ENCODE data around the gene RABEP2.
"Not testable (repeated sequence)": the region's sequence is repeated elsewhere in the genome, so short reads cannot be mapped to it uniquely, and the experiment has no call there.

Gene RABEP2

DNA sequence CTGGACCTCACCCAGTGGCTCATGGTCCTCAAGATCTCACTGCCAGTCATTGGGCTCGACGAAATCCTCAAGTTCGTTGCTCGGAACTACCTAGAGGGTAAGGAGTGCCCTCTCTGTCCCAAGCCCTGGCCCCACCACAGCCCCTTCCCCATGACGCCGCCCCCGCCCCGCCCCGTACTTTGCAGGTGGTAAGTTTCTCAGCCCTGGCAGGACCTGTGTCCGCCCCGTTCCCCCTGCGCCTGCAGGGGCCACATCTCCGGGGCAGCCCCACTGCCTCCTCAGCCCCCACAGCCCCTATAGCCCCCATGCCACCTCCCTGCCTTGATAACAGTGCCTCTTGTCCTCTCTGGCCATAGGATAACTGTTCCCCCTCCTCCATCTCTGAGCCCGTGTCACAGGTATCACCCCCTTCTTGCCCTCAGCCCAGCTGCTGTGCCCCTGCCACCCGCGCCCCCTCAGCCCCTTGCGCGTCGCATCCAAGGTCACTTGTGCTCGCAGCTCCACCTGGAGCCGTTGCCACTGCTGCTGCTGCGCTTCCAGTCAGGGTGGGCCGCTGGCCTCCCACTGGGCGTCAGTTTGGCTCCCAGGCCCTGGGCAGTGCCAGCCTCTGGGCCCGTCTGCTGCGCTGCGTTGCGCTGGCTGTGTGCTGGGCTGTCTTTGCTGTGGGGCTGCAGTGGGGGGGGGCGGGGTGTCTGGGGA lies 21.5 kb downstream of the RABEP2 start:
- DNase-seq (ENCODE audit: low read depth): no peak

DNA sequence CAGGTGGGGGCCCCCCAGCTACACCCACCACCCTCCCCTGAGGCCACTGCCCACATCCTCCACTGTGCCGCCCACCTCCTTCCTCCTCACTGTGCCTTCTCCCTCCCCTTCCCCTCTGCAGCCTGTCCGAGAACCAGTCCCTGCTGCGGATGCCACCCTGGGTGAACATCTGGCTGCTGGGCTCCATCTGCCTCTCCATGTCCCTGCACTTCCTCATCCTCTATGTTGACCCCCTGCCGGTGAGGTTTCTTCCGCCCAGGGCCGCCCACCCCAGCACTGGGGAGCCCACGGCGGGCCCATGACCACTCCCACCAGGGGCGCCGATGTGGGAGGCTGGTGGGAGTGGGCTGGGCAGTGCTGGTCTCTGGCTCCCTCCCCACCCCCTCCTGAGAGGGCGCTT lies 22.1 kb downstream of the RABEP2 start:
- no peak for DNase-seq (ENCODE audit: low read depth)

DNA sequence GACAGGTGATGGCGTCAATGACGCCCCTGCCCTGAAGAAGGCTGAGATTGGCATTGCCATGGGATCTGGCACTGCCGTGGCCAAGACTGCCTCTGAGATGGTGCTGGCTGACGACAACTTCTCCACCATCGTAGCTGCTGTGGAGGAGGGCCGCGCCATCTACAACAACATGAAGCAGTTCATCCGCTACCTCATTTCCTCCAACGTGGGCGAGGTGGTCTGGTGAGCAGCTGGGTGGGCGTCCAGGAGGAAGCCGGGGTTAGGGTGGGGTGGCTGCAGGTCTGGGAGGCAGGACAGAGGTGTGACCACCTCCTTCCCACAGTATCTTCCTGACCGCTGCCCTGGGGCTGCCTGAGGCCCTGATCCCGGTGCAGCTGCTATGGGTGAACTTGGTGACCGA lies 23.2 kb downstream of the RABEP2 start:
- no peak for DNase-seq (ENCODE audit: low read depth)

DNA sequence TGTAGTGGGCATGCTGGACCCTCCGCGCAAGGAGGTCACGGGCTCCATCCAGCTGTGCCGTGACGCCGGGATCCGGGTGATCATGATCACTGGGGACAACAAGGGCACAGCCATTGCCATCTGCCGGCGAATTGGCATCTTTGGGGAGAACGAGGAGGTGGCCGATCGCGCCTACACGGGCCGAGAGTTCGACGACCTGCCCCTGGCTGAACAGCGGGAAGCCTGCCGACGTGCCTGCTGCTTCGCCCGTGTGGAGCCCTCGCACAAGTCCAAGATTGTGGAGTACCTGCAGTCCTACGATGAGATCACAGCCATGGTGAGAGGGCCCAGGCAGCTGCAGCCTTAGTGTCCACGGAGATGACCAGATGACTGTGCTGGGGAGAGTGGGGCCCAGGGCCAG lies 24.4 kb downstream of the RABEP2 start:
- DNase-seq (ENCODE audit: low read depth): no peak

DNA sequence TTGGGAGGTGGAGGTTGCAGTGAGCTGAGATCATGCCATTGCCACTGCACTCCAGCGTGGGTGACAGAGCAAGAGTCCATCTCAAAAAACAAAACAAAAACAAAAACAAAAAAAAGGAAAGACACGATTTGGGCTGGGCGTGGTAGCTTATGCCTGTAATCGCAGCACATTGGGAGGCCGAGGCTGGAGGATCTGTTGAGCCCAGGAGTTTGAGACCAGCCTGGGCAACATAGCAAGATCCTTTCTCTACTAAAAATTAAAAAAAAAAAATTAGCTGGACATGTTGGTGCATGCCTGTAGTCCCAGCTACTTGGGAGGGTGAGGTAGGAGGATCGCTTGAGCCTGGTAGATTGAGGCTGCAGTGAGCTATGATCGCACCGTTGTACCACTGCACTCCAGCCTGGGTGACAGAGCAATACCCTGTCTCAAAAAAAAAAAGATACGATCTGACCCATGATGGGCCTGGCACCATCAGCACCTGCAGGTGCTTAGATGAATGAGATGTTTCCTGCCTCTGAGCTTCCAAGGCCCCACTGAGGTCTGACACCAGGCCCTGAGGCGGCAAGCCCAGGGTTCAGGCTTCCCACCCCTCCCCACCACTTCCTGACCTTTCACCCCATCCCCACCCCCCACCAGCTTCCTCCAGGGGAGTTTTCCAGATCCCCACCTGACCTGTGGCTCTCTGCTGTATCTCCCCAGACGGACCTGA lies 25.0 kb downstream of the RABEP2 start:
- DNase-seq (ENCODE audit: low read depth): no peak

DNA sequence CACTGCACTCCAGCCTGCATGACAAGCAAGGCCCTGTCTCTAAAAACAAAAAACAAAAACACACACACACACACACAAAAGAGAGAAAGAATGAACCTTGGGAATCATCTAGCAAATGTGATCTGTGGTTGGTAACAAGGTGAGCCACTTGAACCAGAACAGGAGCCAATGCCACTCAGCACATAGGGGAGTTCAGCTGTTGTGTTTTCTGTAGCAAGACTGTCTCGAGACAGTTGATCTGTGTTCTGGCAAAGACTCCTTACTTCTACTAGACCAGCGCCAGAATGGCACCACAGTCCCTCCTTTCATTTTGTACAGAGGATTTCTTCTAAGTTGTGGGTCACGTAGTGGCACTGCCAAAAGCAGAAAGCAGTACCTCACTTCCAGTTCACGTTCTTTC lies 26.1 kb downstream of the RABEP2 start:
- no peak for DNase-seq (ENCODE audit: low read depth)

DNA sequence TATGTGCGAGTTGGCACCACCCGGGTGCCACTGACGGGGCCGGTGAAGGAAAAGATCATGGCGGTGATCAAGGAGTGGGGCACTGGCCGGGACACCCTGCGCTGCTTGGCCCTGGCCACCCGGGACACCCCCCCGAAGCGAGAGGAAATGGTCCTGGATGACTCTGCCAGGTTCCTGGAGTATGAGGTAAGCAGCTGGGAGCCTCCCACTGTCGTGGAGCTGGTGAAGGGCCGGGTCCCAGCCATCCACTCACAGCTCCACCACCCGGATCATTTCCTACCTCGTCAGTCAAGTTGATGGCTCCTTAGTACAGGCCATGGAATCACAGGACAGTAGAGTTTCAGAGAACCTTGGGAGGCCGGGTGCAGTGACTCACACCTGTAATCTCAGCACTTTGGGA lies 26.8 kb downstream of the RABEP2 start:
- no peak for DNase-seq (ENCODE audit: low read depth)

DNA sequence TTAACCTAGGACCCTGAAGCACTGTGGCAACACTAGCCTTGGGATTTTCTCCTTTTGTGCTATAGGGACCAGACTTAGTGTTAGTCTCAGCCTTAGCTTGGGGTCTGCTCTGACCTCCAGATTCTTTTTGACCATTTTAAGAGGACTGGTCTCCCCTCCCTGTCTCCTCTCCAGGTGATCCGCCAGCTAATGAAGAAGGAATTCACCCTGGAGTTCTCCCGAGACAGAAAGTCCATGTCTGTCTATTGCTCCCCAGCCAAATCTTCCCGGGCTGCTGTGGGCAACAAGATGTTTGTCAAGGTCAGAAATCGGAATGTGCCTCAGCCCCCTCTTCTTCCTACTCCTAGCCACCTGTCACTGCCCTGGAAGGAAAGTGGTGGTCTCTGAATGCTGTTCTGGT lies 27.2 kb downstream of the RABEP2 start:
- no peak for DNase-seq (ENCODE audit: low read depth)

DNA sequence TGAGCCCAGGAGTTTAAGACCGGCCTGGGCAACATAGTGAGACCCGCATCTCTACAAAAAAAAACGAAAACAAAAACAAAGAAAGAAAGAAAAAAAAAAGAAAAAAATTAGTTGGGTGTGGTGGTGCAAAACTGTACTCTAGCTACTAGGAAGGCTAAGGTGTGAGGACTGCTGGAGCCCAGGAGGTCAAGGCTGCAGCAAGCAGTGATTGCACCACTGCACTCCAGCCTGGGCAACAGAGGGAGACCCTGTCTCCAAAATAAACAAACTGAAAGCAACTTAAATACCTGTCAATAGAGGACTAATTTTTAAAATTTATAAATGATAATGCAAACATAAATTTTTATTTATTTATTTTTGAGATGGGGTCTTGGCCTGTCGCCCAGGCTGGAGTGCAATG lies 29.4 kb downstream of the RABEP2 start:
- DNase-seq (ENCODE audit: low read depth): no peak

DNA sequence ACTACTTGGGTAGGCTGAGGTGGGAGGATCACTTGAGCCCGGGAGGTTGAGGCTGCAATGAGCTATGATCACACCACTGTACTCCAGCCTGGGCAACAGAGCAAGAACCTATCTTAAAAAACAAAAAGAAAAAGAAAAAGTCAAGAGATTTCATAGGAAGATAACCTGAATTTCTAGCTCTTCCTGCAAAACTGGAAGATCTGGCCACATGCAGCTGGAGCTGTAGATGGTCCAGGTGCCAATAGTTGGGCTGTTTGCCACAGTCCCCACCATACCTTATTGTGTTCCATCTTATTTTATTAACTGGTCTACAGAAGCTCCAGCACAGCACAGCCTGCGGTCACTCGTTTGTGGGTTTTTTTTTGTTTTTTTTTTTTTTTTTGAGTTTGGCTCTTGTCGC lies 31.7 kb downstream of the RABEP2 start:
- DNase-seq (ENCODE audit: low read depth): no peak

DNA sequence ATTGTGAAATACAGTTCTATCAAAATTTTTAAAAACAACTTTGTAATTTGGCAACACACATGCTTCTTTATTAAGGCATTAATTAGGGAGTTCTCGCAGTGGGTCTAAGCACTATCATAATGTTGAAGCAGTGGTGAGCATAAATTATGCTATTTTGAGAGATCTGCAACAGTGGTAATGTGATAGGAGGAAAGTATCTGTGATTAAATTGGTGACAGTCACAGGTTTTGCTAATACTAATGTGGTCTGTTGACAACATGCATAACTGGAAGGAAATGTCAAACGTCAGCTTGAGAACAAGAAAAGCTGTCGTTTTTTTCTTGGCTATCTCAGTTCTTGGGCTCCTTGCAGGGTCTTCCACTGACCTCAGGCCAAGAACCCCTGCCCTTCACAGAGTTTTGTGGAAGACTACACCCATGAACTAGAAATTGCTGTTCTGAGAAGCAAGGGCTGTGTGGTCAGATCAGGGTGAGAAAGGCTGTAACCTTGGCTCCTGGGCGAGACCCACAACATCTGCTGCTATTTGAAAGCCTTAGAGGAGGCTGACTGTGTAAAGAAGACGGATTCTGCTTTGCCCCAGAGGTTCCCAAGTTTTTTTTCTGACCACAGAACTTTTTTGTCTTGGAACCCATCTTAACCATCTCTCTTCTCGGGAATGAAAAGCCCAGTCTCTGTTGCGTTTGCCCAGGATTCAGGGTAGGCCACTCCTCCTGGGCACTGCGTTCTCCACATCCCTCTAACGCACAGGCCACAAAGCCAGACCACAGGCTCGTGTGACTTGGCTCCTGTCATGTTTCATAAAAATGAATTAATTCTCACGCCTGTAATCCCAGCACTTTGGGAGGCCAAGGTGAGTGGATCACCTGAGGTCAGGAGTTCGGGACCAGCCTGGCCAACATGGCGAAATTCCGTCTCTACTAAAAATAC lies 32.8 kb downstream of the RABEP2 start:
- no peak for DNase-seq (ENCODE audit: low read depth)

DNA sequence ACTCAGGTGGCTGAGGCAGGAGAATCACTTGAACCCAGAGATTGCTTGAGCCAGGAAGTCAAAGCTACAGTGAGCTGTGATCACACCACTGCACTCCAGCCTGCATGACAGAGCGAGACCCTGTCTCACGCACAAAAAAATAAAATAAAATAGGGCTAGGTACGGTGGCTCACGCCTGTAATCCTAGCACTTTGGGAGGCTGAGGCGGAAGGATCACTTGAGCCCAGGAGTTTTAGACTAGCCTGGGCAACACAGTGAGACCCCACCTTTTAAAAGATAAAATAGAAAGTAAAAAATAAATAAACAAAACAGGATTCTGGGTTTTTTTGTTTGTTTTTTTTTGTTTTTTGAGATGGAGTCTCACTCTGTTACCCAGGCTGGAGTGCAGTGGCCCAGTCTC lies 34.7 kb downstream of the RABEP2 start:
- not testable (repeated sequence) for DNase-seq (ENCODE audit: low read depth)

DNA sequence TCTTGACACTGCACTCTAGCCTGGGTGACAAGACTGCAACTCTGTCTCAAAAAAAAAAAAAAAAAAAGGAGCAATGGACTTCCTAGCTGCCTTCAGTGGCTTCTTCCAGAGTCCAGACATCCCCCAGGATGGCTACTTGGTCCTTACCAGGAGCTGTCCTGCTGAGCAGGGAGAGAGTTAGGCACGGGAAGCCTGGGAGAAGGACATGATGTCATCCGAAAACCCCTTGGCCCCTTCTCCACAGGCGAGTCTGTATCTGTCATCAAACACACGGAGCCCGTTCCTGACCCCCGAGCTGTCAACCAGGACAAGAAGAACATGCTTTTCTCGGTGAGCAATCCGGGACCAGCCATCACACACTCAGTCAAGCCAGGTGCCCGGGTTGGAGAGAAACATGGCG lies 38.1 kb downstream of the RABEP2 start:
- DNase-seq (ENCODE audit: low read depth): no peak

DNA sequence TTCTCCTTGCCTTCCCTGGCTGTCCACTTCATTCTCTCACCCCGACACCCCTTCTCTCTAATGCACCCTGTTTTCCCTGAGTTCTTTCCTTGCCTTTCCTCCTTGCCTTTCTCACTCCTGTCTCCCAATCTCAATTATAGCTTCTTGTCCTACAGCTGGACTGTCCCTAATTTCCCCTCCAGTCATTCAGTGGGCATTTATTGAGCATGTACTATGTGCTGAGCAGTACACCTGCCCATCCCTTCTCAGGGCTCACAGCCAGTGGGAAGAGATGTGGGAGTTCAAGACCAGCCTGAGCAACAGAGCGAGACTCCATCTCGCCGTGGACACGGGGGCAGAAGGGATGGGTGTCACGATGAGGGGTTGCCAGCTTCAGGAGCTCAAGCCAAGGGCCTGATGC lies 41.0 kb downstream of the RABEP2 start:
- no peak for DNase-seq (ENCODE audit: low read depth)

DNA sequence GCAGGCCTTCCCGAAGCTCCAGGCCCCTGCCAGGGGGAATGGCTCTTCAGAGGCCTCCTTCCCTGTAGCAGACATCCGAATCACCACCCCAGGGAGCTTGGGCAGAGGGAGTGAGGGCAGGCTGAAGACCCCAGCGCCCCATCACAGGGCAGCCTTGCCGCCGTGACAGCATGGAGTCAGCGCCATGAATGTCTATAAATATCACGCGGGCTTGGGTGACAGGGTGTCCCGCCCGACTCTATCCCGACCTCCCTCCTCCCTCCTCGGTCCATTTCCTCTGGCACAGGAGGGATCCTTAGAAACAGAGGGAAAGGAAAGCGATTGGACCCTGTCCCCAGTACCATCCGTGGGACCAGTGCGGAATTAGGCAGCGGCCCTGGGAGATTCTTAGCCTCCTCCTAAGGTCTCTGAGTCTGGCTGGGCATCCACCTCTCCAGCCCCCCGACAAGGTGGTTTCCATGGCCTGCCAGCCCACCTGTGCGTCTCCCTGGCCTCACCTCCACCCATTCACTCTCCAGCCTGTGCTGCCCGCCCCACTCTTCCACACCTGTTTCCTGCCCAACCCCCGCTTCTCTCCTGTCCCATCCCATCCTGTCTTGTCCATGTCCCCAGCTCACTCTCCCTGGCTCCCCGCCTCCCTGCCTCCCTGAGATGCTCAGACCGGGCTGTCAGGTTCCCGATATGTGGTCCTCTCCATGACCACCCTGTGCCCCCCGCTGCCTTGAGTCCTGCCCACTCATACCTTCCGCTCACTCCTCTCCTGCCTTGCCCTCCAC lies 41.6 kb downstream of the RABEP2 start:
- no peak for DNase-seq (ENCODE audit: low read depth)

DNA sequence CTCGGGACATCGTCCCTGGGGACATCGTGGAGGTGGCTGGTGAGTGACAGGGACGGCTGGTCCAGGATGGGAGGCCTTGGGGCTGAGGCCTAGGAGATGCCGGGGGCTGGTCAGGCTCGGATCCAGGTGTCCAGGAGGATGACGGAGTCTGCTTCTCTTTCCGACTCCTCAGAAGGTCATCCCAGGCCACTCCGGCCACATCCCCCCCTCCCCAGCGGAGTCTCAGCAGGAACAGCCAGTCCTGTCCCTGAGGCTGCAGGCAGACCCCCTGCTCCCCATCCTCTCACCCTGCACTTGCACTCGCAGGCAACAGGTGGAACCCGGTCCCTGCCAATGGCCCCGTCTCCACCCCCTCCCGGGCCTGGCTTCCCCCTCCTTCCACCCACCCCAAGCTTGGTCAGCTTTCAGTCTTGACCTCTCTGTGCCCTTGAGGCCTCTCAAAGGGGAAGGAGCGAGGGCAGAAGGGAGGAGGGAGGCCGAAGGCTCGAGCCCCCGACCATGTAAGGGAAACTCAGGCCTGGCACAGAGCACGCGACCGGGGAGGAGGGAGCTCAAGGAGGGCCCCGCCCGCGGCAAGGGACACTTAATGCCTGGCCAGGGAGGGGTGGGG lies 42.4 kb downstream of the RABEP2 start:
- no peak for DNase-seq (ENCODE audit: low read depth)

DNA sequence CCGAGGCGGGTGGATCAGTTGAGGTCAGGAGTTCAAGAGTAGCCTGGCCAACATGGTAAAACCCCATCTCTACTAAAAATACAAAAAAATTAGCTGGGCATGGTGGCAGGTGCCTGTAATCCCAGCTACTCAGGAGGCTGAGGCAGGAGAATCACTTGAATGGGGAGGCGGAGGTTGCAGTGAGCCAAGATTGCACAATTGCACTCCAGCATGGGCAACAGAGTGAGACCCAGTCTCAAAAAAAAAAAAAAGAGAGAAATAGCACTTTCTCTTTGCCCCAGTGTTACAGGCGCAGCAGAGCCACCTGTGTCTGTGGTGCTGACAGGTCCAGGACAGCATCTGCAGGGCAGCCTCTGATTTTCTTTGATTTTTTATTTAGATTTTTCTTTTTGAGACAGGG lies 43.5 kb downstream of the RABEP2 start:
- DNase-seq (ENCODE audit: low read depth): not testable (repeated sequence)

DNA sequence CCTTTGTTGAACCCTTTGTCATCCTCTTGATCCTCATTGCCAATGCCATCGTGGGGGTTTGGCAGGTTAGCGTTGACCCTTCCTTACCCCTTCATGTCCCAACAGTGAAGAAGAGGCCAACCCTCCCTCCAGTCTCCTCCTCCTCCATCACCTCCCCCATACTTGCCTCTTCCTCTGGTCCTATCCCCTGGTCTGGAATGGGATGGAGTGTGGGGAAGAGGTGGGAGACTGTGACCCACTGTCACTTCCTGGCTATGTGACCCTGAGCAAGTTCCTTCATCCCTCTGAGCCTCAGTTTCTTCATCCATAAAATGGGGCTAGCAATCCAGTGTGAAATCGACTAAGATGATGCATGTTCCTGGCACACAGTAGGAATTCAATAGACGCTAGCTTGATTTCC lies 44.1 kb downstream of the RABEP2 start:
- DNase-seq (ENCODE audit: low read depth): no peak

DNA sequence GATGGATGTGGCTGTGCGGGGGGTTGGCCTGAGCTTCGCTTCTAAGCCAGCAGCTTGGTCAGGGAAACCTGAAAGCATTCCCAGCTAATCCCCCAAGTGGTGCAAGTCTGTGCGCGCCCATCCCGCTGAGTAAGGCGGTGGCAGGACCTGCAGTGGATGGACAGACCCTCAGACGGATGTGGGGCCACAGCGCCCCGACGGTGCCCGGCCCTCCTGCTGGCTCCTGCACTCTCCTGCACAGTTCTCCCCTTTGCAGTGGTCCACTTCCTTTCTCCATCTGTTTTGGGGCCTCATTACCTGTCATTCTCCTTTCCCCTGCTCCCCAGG lies 44.5 kb downstream of the RABEP2 start:
- peak; percentile 20 for DNase-seq (ENCODE audit: low read depth)

DNA sequence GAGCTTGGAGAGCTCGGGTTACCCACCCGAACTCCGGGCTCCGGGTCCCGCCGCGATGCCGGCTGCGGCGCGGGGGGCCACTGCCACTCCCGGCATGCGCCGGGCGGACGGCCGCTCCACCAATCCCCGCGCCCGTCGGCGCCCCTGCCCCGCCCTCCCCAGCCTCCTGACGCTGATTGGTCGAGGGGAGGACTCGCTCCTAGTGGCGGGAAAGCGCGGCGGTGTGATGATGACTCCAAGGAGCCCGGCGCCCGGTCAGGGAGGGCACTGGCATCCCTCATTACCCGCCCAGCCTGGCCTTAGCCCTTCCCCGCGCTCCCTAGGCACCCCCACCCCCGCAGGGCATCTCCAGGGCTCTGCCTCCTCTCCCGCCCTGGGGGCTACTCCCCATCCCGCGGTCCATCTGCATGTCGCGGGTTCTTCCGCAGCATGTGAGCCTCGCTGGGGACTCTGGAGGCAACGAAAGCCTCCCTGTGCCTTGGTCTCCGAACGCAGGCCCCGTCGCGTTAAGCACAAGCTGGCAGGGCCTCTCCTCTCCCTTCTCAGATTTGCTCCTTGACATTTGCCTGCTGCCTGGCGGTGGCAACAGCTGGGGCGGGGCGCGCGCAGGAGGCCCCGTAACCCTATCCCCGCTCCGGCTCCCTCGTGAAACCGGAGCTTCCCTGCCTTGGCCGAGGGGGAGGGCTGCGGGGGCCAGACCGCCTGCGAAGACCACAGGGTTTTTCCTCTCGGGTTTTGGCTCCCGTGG lies 45.0 kb downstream of the RABEP2 start:
- DNase-seq (ENCODE audit: low read depth): peak; percentile 72

DNA sequence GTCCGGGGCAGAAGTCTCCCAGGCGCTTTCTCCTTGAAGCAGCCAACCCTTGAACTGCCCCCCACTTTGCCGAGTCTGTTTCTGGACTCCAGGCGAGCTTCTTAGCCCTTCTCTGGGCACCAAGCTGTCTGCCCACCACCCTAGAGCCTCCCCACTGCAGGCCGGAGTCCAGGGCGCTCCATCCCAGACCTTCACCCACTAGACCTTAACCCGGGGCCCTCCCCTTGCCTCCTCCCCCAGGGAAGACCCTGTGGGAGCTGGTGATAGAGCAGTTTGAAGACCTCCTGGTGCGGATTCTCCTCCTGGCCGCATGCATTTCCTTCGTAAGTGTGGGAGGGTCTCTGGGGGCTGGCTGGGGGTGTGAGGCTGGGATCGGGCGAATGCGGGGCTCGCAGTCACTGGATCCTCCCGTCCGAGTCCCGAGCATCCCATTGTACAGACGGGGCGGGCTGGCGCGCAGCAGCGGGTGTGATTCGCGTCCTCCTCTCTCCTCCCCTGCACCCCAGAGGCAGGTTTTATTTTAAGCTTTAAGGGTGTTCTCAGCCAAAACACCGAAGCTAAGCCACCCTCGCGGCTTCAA lies 45.7 kb downstream of the RABEP2 start:
- DNase-seq (ENCODE audit: low read depth): no peak
